NB4 (cell line): ENCODE data around the gene CXCL12.

Experiments used
- MYC ChIP-seq: IDR thresholded peaks from 2 replicates; pipeline ENCODE4 v1.6.1; 2011; ENCODE audit warnings: low read depth, low read length
- POLR2A ChIP-seq: IDR thresholded peaks from 2 replicates; pipeline ENCODE4 v1.6.1; 2011; ENCODE audit warnings: mild to moderate bottlenecking; ENCODE audit not compliant: insufficient read length; ENCODE audit errors: extremely low read depth
- TF ChIP-seq, protein P1 (sequence below): IDR thresholded peaks from one replicate; pipeline ENCODE4 v1.5.1; 2012; ENCODE audit warnings: low read depth, low read length

DNA sequence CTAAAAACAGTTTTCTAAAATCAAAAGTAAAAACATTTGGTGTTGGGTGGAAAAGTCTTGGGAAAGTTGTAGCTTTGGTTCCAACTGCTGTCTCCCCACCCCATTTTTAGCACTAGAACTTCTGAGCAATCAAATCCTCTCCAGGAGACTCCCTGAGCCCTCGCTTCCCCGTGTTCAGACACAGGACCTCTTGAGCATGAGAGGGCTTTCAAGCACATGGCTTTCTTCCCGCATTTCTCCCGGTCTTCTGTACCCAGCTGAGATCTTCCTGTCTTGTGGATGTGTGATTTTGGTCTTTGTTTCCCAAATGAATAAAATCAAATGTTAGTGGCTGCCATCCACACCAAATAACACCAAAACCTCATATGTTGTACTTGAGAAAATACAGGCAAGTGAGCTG is 5.0 kb downstream of the CXCL12 start:
- TF ChIP-seq, protein P1, sequence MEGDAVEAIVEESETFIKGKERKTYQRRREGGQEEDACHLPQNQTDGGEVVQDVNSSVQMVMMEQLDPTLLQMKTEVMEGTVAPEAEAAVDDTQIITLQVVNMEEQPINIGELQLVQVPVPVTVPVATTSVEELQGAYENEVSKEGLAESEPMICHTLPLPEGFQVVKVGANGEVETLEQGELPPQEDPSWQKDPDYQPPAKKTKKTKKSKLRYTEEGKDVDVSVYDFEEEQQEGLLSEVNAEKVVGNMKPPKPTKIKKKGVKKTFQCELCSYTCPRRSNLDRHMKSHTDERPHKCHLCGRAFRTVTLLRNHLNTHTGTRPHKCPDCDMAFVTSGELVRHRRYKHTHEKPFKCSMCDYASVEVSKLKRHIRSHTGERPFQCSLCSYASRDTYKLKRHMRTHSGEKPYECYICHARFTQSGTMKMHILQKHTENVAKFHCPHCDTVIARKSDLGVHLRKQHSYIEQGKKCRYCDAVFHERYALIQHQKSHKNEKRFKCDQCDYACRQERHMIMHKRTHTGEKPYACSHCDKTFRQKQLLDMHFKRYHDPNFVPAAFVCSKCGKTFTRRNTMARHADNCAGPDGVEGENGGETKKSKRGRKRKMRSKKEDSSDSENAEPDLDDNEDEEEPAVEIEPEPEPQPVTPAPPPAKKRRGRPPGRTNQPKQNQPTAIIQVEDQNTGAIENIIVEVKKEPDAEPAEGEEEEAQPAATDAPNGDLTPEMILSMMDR: no peak
- no peak for TF ChIP-seq MYC
- TF ChIP-seq POLR2A: no peak
